Tongue (tissue), 2 donors: ENCODE data around the gene SYPL2. TPM values are rescaled to one million over a fixed set of nuclear protein-coding genes. Genes with fewer than 3 reads are reported as not detected.
A peak's percentile ranks its signal among the peaks of the same experiment; 100 is the strongest.

ENCODE experiments used
- DNase-seq: peaks from one replicate; pipeline ENCODE4 v3.0.0-alpha.2; 2015
- total RNA-seq: library from RNA; depleted of rRNA; stranded (reverse); fragments of >200 nt; gene quantifications from one replicate; pipeline ENCODE4 v1.2.3, GENCODE V29; 2014

SYPL2 gene
- total RNA-seq, 1 donor from 2014 or later = 61.5 TPM

DNA sequence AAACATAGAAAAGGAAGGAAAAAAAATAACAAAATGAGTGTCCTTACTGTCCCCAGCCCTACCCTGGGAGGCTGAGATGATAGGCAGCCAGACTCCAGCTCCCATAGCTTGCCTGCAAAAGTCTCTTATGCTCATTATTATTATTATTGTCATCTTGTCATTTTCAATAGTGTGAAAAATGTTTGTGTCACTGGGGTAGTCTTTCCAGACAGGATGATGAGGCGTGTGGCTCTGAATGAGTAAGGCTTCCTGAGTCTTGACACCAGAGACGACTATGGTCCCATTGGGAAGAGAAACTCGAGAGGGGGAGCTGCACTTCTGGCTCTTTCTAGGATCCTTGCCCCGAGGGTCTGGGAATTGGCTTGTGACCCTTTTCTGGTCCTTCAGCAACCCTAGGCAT, 26.4 kb downstream of the SYPL2 start:
- DNase-seq = no peak

- DNase-seq = no peak
Observed at GRCh38 chr1:109493227-109493626, 26.9 kb downstream of the SYPL2 start.

- peak; percentile 93 for DNase-seq
Observed at GRCh38 chr1:109493805-109494539, 27.6 kb downstream of the SYPL2 start, which contains the start of gene CYB561D1. Gene CYB561D1 (plus strand): TSS chr1:109494094. CDS start chr1:109494140, 46 bp downstream.

- no peak for DNase-seq
Observed at GRCh38 chr1:109495738-109496137, 29.4 kb downstream of the SYPL2 start.

DNA sequence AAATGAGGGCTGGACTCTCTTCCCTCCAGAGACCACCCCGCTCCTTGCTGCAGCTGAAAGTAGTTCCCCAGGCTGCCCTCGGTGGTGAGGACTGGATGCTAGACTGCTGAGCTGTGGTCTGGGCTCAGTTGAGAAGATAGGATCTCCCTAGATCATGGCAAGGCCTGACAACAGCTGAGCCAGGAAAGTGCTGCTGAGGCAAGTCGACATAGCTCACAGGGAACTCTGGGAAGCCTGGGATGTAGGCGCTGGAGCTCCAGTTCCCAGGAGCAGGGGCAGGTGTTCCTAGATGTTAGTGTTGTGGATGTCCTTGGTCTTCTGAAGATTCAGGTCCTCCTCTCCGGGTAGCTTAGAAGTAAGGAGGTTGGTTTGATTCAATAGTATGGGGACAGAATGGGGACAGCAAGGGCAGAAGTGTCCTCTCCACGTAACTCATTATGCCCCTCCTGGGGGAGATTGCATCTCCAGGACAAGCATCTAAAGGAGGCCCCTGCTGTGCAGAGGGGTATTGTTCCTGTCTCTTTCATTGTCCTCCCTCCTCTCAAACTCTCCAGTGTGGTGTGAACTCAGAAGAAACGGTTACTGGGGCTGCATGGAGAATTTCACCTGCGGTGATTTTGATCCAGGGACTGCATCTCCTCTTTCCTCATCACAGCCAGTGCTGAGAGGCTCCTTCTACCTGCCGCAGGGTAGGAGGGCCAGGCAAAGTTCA, 31.3 kb downstream of the SYPL2 start:
- DNase-seq = no peak

DNA sequence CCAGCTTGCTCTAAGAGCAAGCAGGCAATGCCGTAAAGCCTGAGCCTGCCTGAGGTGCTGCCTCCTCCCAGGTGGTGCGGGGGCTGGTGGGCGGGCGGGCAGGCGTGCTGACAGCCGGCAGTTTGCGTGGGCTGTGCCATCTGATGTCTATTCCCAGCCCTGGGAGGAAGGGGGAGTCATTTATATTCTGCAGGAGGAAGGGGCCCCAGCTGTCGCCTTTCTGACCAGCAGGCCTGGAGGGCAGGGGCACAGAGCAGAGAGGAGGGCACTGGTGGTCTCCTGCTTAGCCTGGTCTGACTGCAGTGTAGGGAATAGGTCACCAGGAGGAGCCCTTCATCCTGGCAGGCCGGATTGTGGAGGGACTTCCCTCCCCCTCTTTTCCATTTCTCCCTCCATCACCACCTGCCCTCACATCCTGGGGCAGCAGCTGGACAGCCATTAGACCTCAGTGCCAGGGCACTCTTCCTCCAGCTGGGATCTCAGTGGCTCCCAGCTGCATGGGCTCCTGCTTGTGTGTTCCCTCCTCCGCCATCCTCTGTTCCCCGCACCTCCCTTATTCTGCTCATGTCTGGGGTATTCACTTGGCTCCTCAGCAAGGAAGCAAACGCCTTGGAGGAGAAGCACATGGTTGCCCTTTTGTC, 31.9 kb downstream of the SYPL2 start:
- peak; percentile 91 for DNase-seq

- no peak for DNase-seq
Observed at GRCh38 chr1:109499081-109499480, 32.7 kb downstream of the SYPL2 start.

DNA sequence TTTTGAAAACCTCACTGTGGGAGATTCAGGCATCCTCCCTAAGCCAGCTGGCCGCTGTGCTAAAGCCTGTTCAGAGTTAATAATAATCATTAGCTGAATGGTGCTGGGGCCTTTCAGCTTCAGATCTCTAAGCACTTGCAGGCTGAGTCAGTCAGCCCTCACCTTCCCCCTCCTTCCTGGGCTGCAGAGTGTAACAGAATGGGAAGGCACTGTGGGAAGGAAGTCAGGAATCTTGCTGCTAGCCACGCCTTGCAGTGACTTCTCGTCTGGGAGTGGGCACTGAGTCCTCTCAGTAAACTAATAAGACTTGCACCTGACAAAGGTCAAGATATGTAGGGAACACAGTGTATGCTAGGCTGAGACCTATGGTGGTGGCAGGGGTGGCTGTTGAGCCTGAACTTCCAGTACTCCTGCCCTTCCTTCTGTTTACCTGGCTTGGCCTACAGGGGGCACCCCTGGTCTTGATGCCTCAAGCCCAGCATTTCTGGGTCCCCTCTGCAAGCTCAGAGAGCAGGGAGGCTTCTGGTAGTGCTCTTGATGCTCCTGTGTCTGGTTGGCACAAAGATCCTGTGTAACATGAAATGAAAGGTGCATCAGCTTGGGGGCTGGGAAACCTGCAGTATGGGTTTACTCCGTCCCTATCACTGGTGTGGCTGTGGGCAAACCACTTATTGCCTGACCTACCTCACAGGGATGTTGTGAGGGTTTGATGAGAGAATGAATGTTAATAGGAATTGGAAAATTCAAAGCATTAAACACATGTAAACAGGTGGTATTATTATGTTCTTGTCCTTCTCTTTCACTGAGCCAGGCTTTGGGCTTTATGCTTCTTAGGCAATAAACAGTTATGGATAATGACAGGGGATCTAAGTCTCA, 33.6 kb downstream of the SYPL2 start:
- DNase-seq = no peak

GRCh38 chr1:109500941-109501381, 34.6 kb downstream of the SYPL2 start:
- no peak for DNase-seq

DNA sequence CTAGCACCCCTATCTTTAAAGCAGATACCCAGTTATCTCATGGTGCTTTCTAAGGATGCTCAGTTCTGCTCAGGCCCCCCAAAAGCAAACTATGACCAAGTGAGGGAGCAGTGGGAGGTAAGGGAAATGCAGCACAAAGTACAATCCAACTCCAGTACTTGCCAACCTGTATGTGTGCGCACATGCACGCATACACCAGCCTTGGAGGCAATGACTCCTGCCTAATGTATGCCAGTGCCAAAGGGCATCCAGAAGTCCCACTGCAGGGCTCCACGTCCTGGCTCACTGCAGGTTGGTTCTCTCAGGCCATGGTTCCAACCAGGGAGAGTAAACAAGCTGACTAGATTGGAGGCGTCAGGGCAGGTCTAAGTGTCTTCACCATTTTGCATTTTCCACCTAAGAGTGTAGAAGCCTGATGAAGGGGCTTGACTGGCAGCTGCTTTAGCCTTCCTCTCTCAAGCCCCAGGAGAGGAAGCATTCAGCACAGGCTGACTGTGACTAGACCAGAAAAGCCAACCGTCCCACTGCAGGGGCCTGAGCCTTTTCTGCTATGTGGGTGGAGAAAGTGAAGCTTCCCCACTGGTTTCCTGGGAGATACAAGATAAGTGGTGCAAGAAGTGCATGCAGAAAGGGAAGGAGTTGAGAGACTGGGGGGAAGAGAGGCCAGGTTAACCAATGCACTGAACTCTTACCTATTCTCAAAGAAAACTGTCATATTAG, 35.5 kb downstream of the SYPL2 start:
- DNase-seq = no peak

DNA sequence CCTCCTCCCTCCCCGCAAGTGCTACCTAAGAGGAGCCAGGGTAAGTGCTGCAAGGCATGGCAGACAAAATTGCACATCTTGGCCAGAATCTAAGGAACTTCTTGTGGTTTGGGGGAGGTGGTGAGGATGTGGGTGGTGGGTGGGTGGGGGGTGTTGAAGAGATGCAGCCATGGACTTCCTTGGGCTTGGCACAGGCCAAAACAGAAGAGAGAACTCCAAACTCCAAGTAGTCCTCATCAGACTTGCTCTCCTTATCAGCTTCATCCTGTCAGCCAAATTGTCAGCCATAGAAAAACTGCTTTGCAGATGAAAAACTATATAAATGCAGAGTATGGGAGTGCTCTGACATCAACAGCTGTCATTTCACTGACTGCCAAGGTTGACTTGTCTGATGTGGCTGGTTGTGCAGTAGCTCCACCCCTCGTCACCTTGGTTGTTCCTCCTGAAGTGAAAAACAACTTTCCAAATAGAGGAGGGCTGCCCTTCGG, 36.1 kb downstream of the SYPL2 start:
- DNase-seq = no peak

DNA sequence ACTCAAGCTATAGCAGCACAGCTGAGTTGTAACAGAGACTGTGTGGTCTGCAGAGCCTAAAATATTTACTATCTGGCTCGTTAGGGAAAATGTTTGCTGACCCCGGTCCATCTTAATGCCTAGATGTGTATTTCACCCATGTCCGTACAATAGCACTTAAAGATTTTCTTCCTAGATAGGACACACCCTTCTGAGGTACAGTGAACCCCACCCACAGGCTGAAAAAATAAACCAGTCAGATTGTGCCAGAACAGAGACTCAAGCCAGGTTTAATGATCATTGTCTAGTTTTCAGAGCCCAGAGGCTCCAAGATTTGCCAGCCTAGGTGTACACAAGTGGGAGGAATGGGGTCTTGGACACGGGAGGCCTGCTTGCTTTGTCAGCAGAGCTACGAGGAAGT, 37.6 kb downstream of the SYPL2 start:
- DNase-seq = no peak

DNA sequence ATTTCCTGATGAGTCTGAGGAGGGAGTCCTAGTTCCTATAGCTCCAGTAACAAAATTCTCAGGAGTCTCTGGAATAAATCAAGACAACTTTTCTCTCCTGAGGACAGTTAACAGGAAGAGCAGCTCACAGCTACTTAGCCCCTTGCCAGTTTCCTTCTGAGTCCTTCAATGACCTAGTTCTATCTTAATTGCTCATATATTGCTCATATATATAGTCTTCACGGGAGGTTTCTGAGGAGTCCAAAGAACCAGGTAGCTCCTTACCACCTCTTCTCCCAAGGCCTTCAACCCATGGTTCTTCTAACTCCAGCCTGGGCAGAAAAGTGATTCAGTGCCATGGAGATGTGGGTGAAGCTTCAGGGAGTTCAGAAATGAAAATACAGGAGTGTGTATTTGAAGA, 38.6 kb downstream of the SYPL2 start:
- DNase-seq = no peak

DNA sequence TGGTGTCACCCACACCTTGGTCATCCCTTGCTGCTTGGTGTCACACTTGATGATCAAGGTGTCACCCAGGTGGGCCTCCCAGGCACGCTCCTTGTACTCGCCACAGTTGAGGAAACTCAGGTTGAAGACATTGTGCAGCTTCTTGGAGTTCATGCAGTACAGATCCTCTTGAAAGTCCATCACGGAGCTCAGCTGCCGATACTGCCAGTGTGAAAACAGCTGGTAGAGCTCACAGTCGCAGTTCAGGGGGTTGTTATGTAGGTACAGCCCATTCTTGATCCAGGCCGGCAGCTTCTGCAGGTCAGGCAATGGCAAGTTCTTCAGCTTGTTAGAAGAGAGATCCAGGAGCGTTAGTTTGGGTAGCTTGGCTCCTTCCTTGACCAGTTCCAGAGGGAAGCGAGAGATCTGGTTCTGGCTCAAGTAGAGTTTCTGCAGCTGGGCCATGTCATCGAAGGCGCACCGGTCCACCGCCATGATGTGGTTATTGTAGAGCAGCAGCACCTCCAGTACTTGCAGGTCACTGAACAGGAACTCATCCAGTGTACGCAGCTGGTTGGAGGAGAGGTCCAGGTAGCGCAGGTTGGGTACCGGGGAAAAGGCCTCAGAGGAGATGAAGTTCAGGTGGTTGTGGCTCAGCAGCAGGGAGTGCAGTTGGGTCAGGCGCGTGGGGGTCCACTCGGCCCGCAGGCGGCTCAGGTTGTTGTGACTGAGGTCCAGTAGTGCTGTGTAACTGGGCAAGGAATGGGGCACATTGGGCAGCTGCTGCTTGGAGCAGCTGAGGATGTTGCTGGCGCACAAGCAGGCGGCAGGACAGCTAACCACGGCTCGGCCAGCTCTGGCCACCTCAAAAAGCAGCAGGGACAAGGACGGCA, 41.9 kb downstream of the SYPL2 start:
- DNase-seq = no peak

GRCh38 chr1:109508873-109509175, 42.5 kb downstream of the SYPL2 start:
- no peak for DNase-seq

DNA sequence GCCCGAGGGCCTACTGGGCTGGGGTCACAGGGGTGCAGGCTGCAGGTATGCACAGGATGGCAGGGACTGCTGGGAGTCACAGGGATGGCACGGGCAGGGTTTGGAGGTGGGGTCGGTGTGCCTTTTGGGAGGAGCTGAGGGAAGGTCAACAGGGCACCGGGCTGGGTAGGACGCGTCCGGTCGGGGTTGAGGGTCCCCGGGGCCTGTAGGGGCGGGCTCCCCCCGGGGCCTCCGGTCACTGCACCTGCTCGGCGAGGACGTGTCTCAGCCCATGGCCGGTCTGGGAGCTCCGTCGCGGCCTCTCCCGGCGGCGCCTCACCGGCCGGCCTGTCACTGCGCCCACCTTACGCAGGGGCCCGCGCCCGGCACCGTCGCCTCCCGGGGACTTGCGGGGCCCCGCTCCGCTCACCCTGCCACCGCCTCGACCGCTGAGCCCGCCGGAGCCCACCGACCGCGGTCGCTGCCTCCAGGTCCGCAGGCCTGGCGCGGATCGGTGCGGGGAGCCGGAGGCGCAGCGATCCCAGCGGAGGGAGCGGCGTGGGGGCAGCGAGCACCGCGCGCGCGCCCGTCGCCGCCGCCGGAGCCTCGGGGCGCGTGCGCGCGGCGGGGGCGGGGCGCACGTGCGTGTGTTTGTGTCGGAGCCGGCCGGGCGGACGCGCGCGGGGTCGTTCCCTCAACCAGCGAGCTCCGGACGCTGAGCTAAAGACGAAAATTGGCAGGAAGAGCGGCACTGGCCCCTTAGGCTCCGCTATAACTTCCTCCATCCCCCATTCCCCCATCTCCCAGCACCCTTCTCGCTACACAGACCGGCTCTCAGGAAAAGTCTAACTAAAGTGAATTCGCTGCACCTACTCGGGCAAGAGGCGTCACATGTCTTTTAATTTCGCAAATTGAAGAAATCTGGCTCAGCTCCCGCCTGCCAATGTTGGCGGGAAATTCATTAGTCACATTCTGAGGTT, 43.1 kb downstream of the SYPL2 start, which contains the start of gene AMIGO1:
AMIGO1 (minus strand) TSS at position 552 of the 959 bp plus-strand sequence. CDS start 815 bp downstream, outside the sequence.
- DNase-seq = peak; percentile 82

- no peak for DNase-seq
Observed at GRCh38 chr1:109513110-109513710, 46.9 kb downstream of the SYPL2 start.

DNA sequence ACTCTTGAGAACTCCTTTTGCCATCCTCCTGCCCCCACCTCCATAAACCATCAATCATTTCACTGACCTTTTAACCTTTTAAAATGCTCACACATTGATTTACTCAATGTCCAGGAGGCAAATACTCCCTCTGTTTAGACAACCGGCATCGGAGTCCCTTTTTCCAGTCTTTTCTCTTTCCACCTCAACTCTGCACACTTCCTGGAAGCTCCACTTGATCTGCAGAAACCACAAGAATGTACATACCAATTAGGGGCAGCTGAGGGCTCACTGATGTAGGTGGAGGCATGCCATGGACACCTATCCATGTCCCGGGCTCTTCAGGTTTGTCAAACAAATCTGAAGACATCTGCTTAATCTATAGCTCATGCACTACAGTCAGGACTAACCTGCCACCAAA, 48.5 kb downstream of the SYPL2 start:
- no peak for DNase-seq

DNA sequence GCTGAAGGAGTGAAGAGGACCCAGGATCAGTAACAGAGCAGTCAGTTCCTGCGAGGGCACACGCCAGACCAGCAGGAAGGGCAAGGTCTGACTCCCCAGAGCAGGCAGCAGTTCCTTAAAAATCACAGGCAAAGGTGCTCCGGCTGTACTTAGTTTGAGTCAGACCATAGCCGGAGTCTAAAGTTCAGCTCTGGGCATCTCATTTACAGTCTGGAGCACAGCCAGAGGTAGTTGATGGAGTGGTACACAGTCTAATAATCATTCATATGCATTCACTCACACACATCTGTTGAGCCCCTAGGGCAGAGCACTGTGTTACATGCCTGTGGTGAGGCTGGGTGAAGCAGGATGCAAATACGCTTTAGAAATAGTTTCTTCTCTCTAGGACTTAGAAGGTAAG, 50.5 kb downstream of the SYPL2 start:
- DNase-seq = no peak
